GM20431 (cell line): ENCODE results near the gene SCUBE1.

Source experiments
- in situ Hi-C: fragments of 300-500 bp; cut with MseI, MboI; formaldehyde crosslinking; loops from one replicate; pipeline ENCODE4 v1.15.0; 2020; ENCODE audit warnings: low sequenced_read_pairs; ENCODE audit not compliant: unreplicated experiment

The SCUBE1 gene

GRCh38 chr22:43208703-43209522 lies 134.3 kb downstream of the SCUBE1 start:
- in situ Hi-C loops = no loop called here

GRCh38 chr22:43207849-43208702 lies 135.1 kb downstream of the SCUBE1 start:
- in situ Hi-C loops = no loop called here

- in situ Hi-C loops = no loop called here
Observed at GRCh38 chr22:43207386-43207785, 135.8 kb downstream of the SCUBE1 start.

GRCh38 chr22:43206509-43207161 lies 136.5 kb downstream of the SCUBE1 start:
- in situ Hi-C loops = no loop called here

- in situ Hi-C loops = no loop called here
Observed at GRCh38 chr22:43205748-43206508, 137.2 kb downstream of the SCUBE1 start.

GRCh38 chr22:43205261-43205691 lies 137.9 kb downstream of the SCUBE1 start:
- in situ Hi-C loops = no loop called here

- in situ Hi-C loops = no loop called here
Observed at GRCh38 chr22:43203471-43203981, 139.6 kb downstream of the SCUBE1 start.

GRCh38 chr22:43202756-43203410 lies 140.3 kb downstream of the SCUBE1 start:
- in situ Hi-C loops = no loop called here

- in situ Hi-C loops = no loop called here
Observed at GRCh38 chr22:43202326-43202725, 140.8 kb downstream of the SCUBE1 start.

- in situ Hi-C loops = no loop called here
Observed at GRCh38 chr22:43201486-43202219, 141.5 kb downstream of the SCUBE1 start.

- in situ Hi-C loops = no loop called here
Observed at GRCh38 chr22:43200555-43200954, 142.6 kb downstream of the SCUBE1 start.

- in situ Hi-C loops = no loop called here
Observed at GRCh38 chr22:43200031-43200430, 143.1 kb downstream of the SCUBE1 start.

GRCh38 chr22:43199541-43199940 lies 143.6 kb downstream of the SCUBE1 start:
- in situ Hi-C loops = no loop called here

- in situ Hi-C loops = no loop called here
Observed at GRCh38 chr22:43198936-43199335, 144.2 kb downstream of the SCUBE1 start.

- in situ Hi-C loops = no loop called here
Observed at GRCh38 chr22:43198126-43198525, 145.0 kb downstream of the SCUBE1 start.

- in situ Hi-C loops = no loop called here
Observed at GRCh38 chr22:43197271-43197941, 145.8 kb downstream of the SCUBE1 start.

- in situ Hi-C loops = no loop called here
Observed at GRCh38 chr22:43191831-43192230, 151.3 kb downstream of the SCUBE1 start.
